CD14-positive monocyte (primary cell): ENCODE results near the gene KIAA0586. TPM values are rescaled to one million over a fixed set of nuclear protein-coding genes. Genes with fewer than 3 reads are reported as not detected.

ENCODE experiments used
- DNase-seq, 3 donors: peaks; one replicate each; pipeline ENCODE4 v3.0.0-alpha.2; 2011 to 2022
- H2AFZ ChIP-seq: 2 replicates; pipeline ENCODE4 v1.6.0; 2012; ENCODE audit warnings: mild to moderate bottlenecking, low read depth, low read length, inconsistent platforms; ENCODE audit not compliant: insufficient read depth, poor library complexity, severe bottlenecking
- H3K27ac ChIP-seq, 2 donors: 1 replicate in 1 of 2; 2 replicates in 1 of 2; pipeline ENCODE4 v1.5.1; 2012 to 2013; ENCODE audit warnings: low read length in 2 of 2, control low read depth in 1 of 2, inconsistent platforms in 1 of 2, low read depth in 1 of 2, mild to moderate bottlenecking in 1 of 2
- H3K27me3 ChIP-seq, 2 donors: one replicate each; pipeline versions ENCODE4 v1.6.0 to v1.6.1; 2011 to 2013; ENCODE audit warnings: low read length in 2 of 2; ENCODE audit not compliant: control insufficient read depth in 2 of 2, insufficient read depth in 2 of 2
- H3K36me3 ChIP-seq, 2 donors: replicated peaks in 1 of 2; 1 replicate in 1 of 2; 2 replicates in 1 of 2; pipeline versions ENCODE4 v1.5.1 to v1.6.1; 2012 to 2013; ENCODE audit warnings: low read length in 2 of 2, control low read depth in 1 of 2, inconsistent platforms in 1 of 2, mild to moderate bottlenecking in 1 of 2; ENCODE audit not compliant: insufficient read depth in 2 of 2, control insufficient read depth in 1 of 2
- H3K4me1 ChIP-seq, 2 donors: 1 replicate in 1 of 2; 2 replicates in 1 of 2; pipeline versions ENCODE4 v1.5.1 to v1.6.1; 2012 to 2013; ENCODE audit warnings: low read length in 2 of 2, control low read depth in 1 of 2, inconsistent platforms in 1 of 2, mild to moderate bottlenecking in 1 of 2, moderate library complexity in 1 of 2; ENCODE audit not compliant: insufficient read depth in 2 of 2, control insufficient read depth in 1 of 2
- H3K4me2 ChIP-seq: replicated peaks from 2 replicates; pipeline ENCODE3; 2012; ENCODE audit warnings: low read length, moderate library complexity, mild to moderate bottlenecking; ENCODE audit not compliant: poor library complexity, severe bottlenecking; ENCODE audit errors: extremely low read depth
- H3K4me3 ChIP-seq, 3 experiments: fragments of 200-600 bp in 1 of 3; sonication (generic) in 1 of 3; replicated peaks in 1 of 3; 1 replicate in 2 of 3; 2 replicates in 1 of 3; pipeline ENCODE4 v1.5.1; 2011 to 2013; ENCODE audit warnings: low read length in 3 of 3, mild to moderate bottlenecking in 3 of 3, control low read depth in 2 of 3, low read depth in 2 of 3, inconsistent platforms in 1 of 3, moderate library complexity in 1 of 3
- H3K79me2 ChIP-seq: 2 replicates; pipeline ENCODE4 v1.6.0; 2012; ENCODE audit warnings: mild to moderate bottlenecking, control low read depth, inconsistent platforms, low read length, moderate library complexity; ENCODE audit not compliant: insufficient read depth
- H3K9ac ChIP-seq: 2 replicates; pipeline ENCODE4 v1.6.0; 2017; ENCODE audit warnings: low read length, mild to moderate bottlenecking; ENCODE audit not compliant: insufficient read depth, poor library complexity, severe bottlenecking
- H3K9me3 ChIP-seq, 2 donors: replicated peaks in 1 of 2; 1 replicate in 1 of 2; 2 replicates in 1 of 2; pipeline versions ENCODE4 v1.5.1 to v1.6.1; 2012 to 2013; ENCODE audit warnings: low read length in 2 of 2, control low read depth in 1 of 2; ENCODE audit not compliant: control insufficient read depth in 1 of 2, insufficient read depth in 1 of 2
- H4K20me1 ChIP-seq: 2 replicates; pipeline ENCODE4 v1.6.0; 2012; ENCODE audit warnings: mild to moderate bottlenecking, low read length, control low read depth, moderate library complexity; ENCODE audit not compliant: insufficient read depth
- H3K27ac Mint-ChIP-seq, 7 donors: one replicate each; pipeline ENCODE4 v1.8.0; 2020; ENCODE audit warnings: mild to moderate bottlenecking in 7 of 7, mixed read lengths in 7 of 7, moderate library complexity in 6 of 7, inconsistent platforms in 2 of 7
- H3K27me3 Mint-ChIP-seq, 3 donors: one replicate each; pipeline ENCODE4 v1.8.0; 2021 to 2022; ENCODE audit warnings: low read depth in 3 of 3, mild to moderate bottlenecking in 3 of 3, mixed read lengths in 3 of 3, moderate library complexity in 3 of 3, inconsistent platforms in 1 of 3
- H3K36me3 Mint-ChIP-seq, 2 donors: one replicate each; pipeline ENCODE4 v1.8.0; 2020; ENCODE audit warnings: mixed read lengths in 2 of 2, inconsistent platforms in 1 of 2, mild to moderate bottlenecking in 1 of 2
- H3K4me1 Mint-ChIP-seq: one replicate; pipeline ENCODE4 v1.8.0; 2020; ENCODE audit warnings: mild to moderate bottlenecking, mixed read lengths
- H3K4me3 Mint-ChIP-seq, 2 donors: one replicate each; pipeline ENCODE4 v1.8.0; 2020; ENCODE audit warnings: mild to moderate bottlenecking in 2 of 2, mixed read lengths in 2 of 2, moderate library complexity in 1 of 2
- H3K9me3 Mint-ChIP-seq, 7 donors: one replicate each; pipeline ENCODE4 v1.8.0; 2020 to 2022; ENCODE audit warnings: mixed read lengths in 7 of 7, mild to moderate bottlenecking in 6 of 7, moderate library complexity in 6 of 7, inconsistent platforms in 2 of 7
- WGBS: methylation state at CpG from one replicate; pipeline ENCODE4 v1.1.5; 2013; ENCODE audit warnings: missing lambda C conversion rate; ENCODE audit not compliant: insufficient coverage; 5-methylcytosine and 5-hydroxymethylcytosine counted together
- intact Hi-C, 2 donors: fragments of 100-400 bp; cut with micrococcal nuclease; formaldehyde crosslinking; loops; one replicate each; pipeline versions ENCODE4 v1.15.0 to v1.15.1; 2023
- polyA plus RNA-seq, 3 donors: library from polyadenylated mRNA; depleted of rRNA in 1 of 3; unstranded in 2 of 3; stranded (reverse) in 1 of 3; fragments of 300-500 nt in 2 of 3; fragments of >200 nt in 1 of 3; fragmentation: Illumina TruSeq in 2 of 3; gene quantifications; 1 replicate in 2 of 3; 2 replicates in 1 of 3; pipeline ENCODE4 v1.2.3, GENCODE V29; 2012 to 2021
- TF ChIP-seq, protein P1 (sequence below): fragments of 200-600 bp; IDR thresholded peaks from one replicate; pipeline ENCODE4 v1.8.0; 2022; ENCODE audit warnings: antibody characterized with exemption, mild to moderate bottlenecking

The KIAA0586 gene
- polyA plus RNA-seq, 3 donors = 3.4 to 7.5 (median 4.4) TPM

DNA sequence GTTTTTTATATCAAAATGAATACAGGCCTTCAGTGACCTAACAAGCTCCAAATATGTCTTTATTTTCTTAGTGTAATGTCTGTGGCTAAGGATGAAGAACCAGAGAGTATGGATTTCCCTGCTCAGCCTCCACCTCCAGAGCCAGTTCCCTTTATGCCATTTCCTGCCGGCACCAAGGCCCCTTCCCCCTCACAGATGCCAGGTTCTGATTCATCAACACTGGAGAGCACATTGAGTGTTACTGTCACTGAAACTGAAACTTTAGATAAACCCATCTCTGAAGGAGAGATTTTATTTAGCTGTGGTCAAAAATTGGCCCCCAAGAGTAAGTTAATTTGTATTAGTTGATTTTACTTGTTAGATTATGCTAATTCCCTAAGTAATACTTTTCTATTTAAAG lies 61.0 kb downstream of the KIAA0586 start:
- H3K9me3 ChIP-seq = no peaks in the 10 kb centered on the region
- H3K4me2 ChIP-seq = no peak overlapping the region
- Mint-ChIP-seq H3K36me3 (peaks cover 32 to 45% of the 10 kb centered on the region in 2 donors), H3K27me3 (no peaks in the 10 kb centered on the region), H3K27ac (peak overlapping the region in 3 of 7 donors; percentile 59 to 90 (median 74)), H3K4me3 (no peak overlapping the region), H3K9me3 (peaks cover 0 to 2% (median 0%) of the 10 kb centered on the region in 7 donors), H3K4me1 (peaks cover 6% of the 10 kb centered on the region)
- H2AFZ ChIP-seq = no peak overlapping the region
- H3K36me3 ChIP-seq = peaks cover 27 to 67% of the 10 kb centered on the region in 2 donors
- peak in 2 of 3 donors; percentile 13 to 21 for DNase-seq
- H3K27me3 ChIP-seq = no peaks in the 10 kb centered on the region
- peaks cover 0 to 5% of the 10 kb centered on the region in 2 donors for H3K4me1 ChIP-seq
- no CpG with 5 or more reads among the region's 1 CpG for WGBS
- H3K27ac ChIP-seq = peak overlapping the region in 1 of 2 donors; percentile 56
- H3K79me2 ChIP-seq = no peaks in the 10 kb centered on the region
- TF ChIP-seq, protein P1, sequence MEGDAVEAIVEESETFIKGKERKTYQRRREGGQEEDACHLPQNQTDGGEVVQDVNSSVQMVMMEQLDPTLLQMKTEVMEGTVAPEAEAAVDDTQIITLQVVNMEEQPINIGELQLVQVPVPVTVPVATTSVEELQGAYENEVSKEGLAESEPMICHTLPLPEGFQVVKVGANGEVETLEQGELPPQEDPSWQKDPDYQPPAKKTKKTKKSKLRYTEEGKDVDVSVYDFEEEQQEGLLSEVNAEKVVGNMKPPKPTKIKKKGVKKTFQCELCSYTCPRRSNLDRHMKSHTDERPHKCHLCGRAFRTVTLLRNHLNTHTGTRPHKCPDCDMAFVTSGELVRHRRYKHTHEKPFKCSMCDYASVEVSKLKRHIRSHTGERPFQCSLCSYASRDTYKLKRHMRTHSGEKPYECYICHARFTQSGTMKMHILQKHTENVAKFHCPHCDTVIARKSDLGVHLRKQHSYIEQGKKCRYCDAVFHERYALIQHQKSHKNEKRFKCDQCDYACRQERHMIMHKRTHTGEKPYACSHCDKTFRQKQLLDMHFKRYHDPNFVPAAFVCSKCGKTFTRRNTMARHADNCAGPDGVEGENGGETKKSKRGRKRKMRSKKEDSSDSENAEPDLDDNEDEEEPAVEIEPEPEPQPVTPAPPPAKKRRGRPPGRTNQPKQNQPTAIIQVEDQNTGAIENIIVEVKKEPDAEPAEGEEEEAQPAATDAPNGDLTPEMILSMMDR = no peak
- H3K4me3 ChIP-seq = no peak overlapping the region
- no peaks in the 10 kb centered on the region for H4K20me1 ChIP-seq
- intact Hi-C loops = no loop called here
- no peak overlapping the region for H3K9ac ChIP-seq

DNA sequence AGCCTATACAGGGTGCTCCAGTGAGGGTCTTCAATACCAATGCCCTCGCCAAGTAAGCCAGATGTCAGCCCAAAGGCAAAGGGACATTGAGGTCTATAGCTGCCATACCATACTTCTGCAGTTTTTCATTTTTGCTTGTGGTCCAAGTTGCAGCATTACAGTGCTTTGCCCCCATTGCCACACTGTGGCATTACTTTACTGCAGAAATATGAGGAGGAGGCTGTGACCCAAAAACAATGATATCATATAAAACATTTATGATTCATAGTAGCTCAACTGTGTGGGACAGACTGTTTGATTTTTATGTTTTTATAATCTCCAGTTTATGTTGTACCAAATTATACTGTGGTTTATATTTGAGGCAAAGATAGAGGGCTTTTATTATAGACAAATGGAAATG lies 64.1 kb downstream of the KIAA0586 start:
- Histone ChIP-seq H2AFZ (no peak overlapping the region), H3K36me3 (peaks cover 28 to 81% of the 10 kb centered on the region in 2 donors), H3K9me3 (no peaks in the 10 kb centered on the region), H3K9ac (no peak overlapping the region), H3K4me3 (no peak overlapping the region), H4K20me1 (no peaks in the 10 kb centered on the region), H3K4me2 (no peak overlapping the region), H3K4me1 (peaks cover 0 to 5% of the 10 kb centered on the region in 2 donors), H3K27ac (no peak overlapping the region), H3K27me3 (no peaks in the 10 kb centered on the region), H3K79me2 (no peaks in the 10 kb centered on the region)
- H3K4me3 Mint-ChIP-seq = no peak overlapping the region
- DNase-seq = no peak
- WGBS = 100% methylated on average over 1 of the region's 1 CpG
- H3K36me3 Mint-ChIP-seq = peaks cover 24 to 41% of the 10 kb centered on the region in 2 donors
- peaks cover 6% of the 10 kb centered on the region for H3K4me1 Mint-ChIP-seq
- H3K27me3 Mint-ChIP-seq = no peaks in the 10 kb centered on the region
- TF ChIP-seq, protein P1 = no peak
- H3K9me3 Mint-ChIP-seq = no peaks in the 10 kb centered on the region
- intact Hi-C loops = no loop called here
- no peak overlapping the region for H3K27ac Mint-ChIP-seq
